ENCODE results near the gene ZNF319. TPM values are rescaled to one million over a fixed set of nuclear protein-coding genes. Genes with fewer than 3 reads are reported as not detected.
A peak's percentile ranks its signal among the peaks of the same experiment; 100 is the strongest.

The ZNF319 gene
- total and polyA plus RNA-seq, 7 donors: 2.0 to 8.8 (median 6.6) TPM

- Histone ChIP-seq H3K27me3 (ENCODE audit: insufficient read depth in 3 of 3, low read length in 2 of 3) (no peaks in the 10 kb centered on the region), H3K4me3 (no peak overlapping the region), H3K9me3 (no peaks in the 10 kb centered on the region), H3K36me3 (ENCODE audit: insufficient read depth in 1 of 2, low read depth in 1 of 2) (peaks cover 0 to 20% of the 10 kb centered on the region in 2 donors), H3K4me1 (no peaks in the 10 kb centered on the region), H3K27ac (no peak overlapping the region)
- intact Hi-C loops (cut with DNase I): no loop called here
- DNase-seq (peak in 1 of 2 donors; percentile 32), ATAC-seq (no peak)
- TF ChIP-seq CTCF (IDR thresholded peaks at IDR 0.05): no peak
- 82 to 88% (median 88%) methylated on average over 11 of the region's 11 CpGs for WGBS, 3 donors
Observed at GRCh38 chr16:57991551-57992059, 8.9 kb downstream of the ZNF319 start.

DNA sequence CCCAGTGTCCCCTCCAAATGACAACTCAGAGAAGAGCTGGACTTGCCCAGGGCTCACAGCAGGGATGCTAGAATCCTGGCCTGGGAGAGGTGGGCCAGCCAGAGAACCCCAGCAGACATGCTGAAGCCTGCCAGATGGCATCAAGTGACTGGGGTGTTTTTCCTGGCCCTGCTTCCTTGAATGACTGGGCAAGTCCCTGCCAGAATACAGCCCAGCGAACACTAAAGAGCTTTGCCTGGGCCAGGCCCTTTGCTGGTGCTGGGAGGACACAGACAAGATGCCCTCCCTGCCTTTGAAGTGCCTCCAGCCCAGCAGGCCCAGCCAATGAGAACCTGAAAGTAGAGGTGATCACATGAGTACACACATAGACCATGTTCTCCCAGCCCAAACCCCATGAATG, 11.5 kb downstream of the ZNF319 start:
- intact Hi-C loops (cut with DNase I): no loop called here
- no peaks in the 10 kb centered on the region for H3K4me1 ChIP-seq
- ATAC-seq (no peak), DNase-seq (peak in 1 of 2 donors; percentile 14)
- peaks cover 0 to 8% (median 0%) of the 10 kb centered on the region in 3 donors for H3K27me3 ChIP-seq (ENCODE audit: insufficient read depth in 3 of 3, low read length in 2 of 3)
- no peak overlapping the region for H3K4me3 ChIP-seq
- TF ChIP-seq CTCF (IDR thresholded peaks at IDR 0.05): no peak
- 47 to 76% (median 61%) methylated on average over 1 of the region's 1 CpG for WGBS, 3 donors
- H3K27ac ChIP-seq: no peak overlapping the region
- H3K36me3 ChIP-seq (ENCODE audit: insufficient read depth in 1 of 2, low read depth in 1 of 2): no peaks in the 10 kb centered on the region
- H3K9me3 ChIP-seq: no peaks in the 10 kb centered on the region

DNA sequence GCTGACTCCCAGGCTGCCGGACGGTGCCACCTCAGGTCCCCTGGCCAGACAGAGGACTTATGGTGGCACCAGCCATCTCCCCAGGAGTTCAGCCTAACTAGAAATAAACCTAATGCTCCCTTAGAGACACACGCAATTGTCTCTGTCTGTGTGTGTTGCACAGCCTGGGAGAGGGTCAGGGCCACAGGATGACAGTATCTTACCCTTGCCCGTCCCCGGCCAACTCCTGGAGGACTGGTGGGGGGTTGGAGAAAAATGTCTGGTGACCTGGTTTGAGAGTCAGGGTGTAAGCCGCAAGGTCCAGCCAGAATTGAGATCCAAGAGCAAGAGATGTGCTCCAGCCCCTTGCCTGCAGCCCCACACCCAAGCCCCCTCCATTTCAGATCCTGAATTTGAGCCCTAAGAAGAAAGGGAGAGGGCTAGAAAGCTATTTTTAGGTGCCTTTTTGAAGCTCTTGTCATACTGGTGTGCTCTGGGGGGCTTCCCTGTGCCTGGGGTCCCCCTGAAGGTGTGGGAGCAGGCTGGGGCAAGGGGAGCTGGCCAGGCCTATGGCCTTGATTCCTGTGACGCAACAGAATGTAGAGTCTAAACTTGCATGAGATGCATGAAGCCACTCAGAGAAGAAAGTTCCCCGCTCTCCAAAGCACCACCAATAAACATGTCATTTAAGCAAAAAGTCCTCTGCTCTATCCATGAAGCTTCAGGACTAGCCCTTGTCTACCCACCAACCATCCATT, 12.9 kb downstream of the ZNF319 start:
- Histone ChIP-seq H3K9me3 (no peaks in the 10 kb centered on the region), H3K36me3 (ENCODE audit: insufficient read depth in 1 of 2, low read depth in 1 of 2) (no peaks in the 10 kb centered on the region), H3K27me3 (ENCODE audit: insufficient read depth in 3 of 3, low read length in 2 of 3) (peaks cover 0 to 12% (median 0%) of the 10 kb centered on the region in 3 donors), H3K4me3 (no peak overlapping the region), H3K4me1 (no peaks in the 10 kb centered on the region), H3K27ac (no peak overlapping the region)
- WGBS, 3 donors: 93 to 94% (median 94%) methylated on average over 8 of the region's 8 CpGs
- DNase-seq (peak in 1 of 2 donors; percentile 12), ATAC-seq (no peak)
- intact Hi-C loops (cut with DNase I): no loop called here
- no peak for TF ChIP-seq CTCF (IDR thresholded peaks at IDR 0.05)

- 71 to 76% (median 73%) methylated on average over 9 of the region's 9 CpGs for WGBS, 3 donors
- Histone ChIP-seq H3K4me1 (no peaks in the 10 kb centered on the region), H3K27ac (no peak overlapping the region), H3K27me3 (ENCODE audit: insufficient read depth in 3 of 3, low read length in 2 of 3) (peaks cover 0 to 12% (median 0%) of the 10 kb centered on the region in 3 donors), H3K36me3 (ENCODE audit: insufficient read depth in 1 of 2, low read depth in 1 of 2) (no peaks in the 10 kb centered on the region), H3K4me3 (no peak overlapping the region), H3K9me3 (no peaks in the 10 kb centered on the region)
- no peak for TF ChIP-seq CTCF (IDR thresholded peaks at IDR 0.05)
- no peak for DNase-seq
- intact Hi-C loops (cut with DNase I): no loop called here
- no peak for ATAC-seq
Observed at GRCh38 chr16:57986196-57986595, 14.3 kb downstream of the ZNF319 start.

Measured in psoas muscle (tissue), 8 donors.